HG03558 (cell line): ENCODE data around the gene CD74.
A peak's percentile ranks its signal among the peaks of the same experiment; 100 is the strongest.

ENCODE experiments used
- ATAC-seq: cut with Tn5 transposase; IDR thresholded peaks from one replicate; pipeline ENCODE4 v1.9.1; 2021; ENCODE audit warnings: moderate number of reproducible peaks; ENCODE audit not compliant: unreplicated experiment; ENCODE audit errors: extremely low read depth

Gene CD74

GRCh38 chr5:150411245-150411979 is 1.3 kb downstream of the CD74 start:
- no peak for ATAC-seq

GRCh38 chr5:150410524-150411244 is 2.0 kb downstream of the CD74 start:
- ATAC-seq = no peak

- peak; percentile 22 for ATAC-seq
Measured at GRCh38 chr5:150409638-150410523, 2.8 kb downstream of the CD74 start.

- ATAC-seq = no peak
Measured at GRCh38 chr5:150408231-150408943, 4.3 kb downstream of the CD74 start.

- no peak for ATAC-seq
Measured at GRCh38 chr5:150407096-150407720, 5.5 kb downstream of the CD74 start.

GRCh38 chr5:150406723-150407095 is 6.0 kb downstream of the CD74 start:
- no peak for ATAC-seq

- ATAC-seq = no peak
Measured at GRCh38 chr5:150406103-150406722, 6.5 kb downstream of the CD74 start.

- ATAC-seq = no peak
Measured at GRCh38 chr5:150404941-150405816, 7.5 kb downstream of the CD74 start.

GRCh38 chr5:150404535-150404934 is 8.2 kb downstream of the CD74 start:
- no peak for ATAC-seq

GRCh38 chr5:150404121-150404520 is 8.6 kb downstream of the CD74 start:
- ATAC-seq = no peak

GRCh38 chr5:150402901-150403342 is 9.8 kb downstream of the CD74 start:
- ATAC-seq = no peak

- ATAC-seq = no peak
Measured at GRCh38 chr5:150402229-150402773, 10.4 kb downstream of the CD74 start.

- no peak for ATAC-seq
Measured at GRCh38 chr5:150401376-150402228, 11.1 kb downstream of the CD74 start.

GRCh38 chr5:150401076-150401375 is 11.7 kb downstream of the CD74 start:
- ATAC-seq = no peak

- ATAC-seq = no peak
Measured at GRCh38 chr5:150400316-150401075, 12.2 kb downstream of the CD74 start.

GRCh38 chr5:150399524-150400211 is 13.0 kb downstream of the CD74 start:
- ATAC-seq = no peak
